ENCODE results near the gene PCDHGA6.
"Not testable (repeated sequence)": the region's sequence is repeated elsewhere in the genome, so short reads cannot be mapped to it uniquely, and the experiment has no call there.

The PCDHGA6 gene

DNA sequence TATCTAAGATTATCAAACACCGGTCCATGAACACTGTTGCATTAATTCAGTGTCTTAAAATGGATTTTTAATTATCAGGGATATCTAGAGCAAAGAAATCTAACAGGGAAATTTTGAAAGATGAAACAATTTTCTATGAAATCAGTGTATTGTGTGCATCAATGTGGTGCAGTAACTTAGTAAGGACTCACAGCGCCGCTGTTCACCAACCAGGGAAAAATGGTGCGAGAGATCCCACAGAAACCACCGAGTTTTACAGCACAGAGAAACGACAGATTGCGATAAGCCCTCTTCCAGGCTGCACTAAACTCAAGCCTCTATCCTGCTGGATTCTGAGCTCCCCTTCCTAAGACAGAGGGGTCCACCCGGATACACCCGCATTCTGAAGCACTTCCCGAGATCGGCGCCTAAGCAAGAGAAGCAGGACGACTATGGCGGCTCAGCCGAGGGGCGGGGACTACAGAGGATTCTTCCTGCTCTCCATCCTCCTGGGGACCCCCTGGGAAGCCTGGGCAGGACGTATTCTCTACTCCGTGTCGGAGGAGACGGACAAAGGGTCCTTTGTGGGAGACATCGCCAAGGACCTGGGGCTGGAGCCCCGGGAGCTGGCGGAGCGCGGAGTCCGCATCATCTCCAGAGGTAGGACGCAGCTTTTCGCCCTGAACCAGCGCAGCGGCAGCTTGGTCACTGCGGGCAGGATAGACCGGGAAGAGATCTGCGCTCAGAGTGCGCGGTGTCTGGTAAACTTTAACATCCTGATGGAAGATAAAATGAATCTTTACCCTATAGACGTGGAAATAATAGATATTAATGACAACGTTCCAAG is 9.0 kb downstream of the PCDHGA6 start, which contains the start of gene PCDHGA7:
TSS of gene PCDHGA7 (plus strand) at position 274 of the 826 bp plus-strand sequence. CDS start at position 432, 158 bp downstream.
- H3K4me3 ChIP-seq (IDR thresholded peaks at IDR 0.05; ENCODE audit: insufficient read depth, low read depth, low read length), result no peak within 1 kb of the TSS
- no peak within 1 kb of the TSS for H3K27ac ChIP-seq
- no peak within 1 kb of the TSS for H3K9ac ChIP-seq
- no peaks in the 10 kb centered on the region for H4K20me1 ChIP-seq (ENCODE audit: insufficient read depth)
- H3K27me3 ChIP-seq (ENCODE audit: insufficient read depth, low read depth), result no peaks in the 10 kb centered on the region
- H3K79me2 ChIP-seq (ENCODE audit: insufficient read depth, low read depth), result no peaks in the 10 kb centered on the region
- no peak for TF ChIP-seq CTCF (conservative IDR thresholded peaks at IDR 0.05; ENCODE audit: low read depth, low read length)
- no peaks in the 10 kb centered on the region for H3K36me3 ChIP-seq (ENCODE audit: insufficient read depth)
- no peak within 1 kb of the TSS for H3K4me2 ChIP-seq
- H2AFZ ChIP-seq (ENCODE audit: low read depth), result no peak within 1 kb of the TSS
- H3K4me1 ChIP-seq (ENCODE audit: low read depth, poor library complexity, severe bottlenecking), result no peaks in the 10 kb centered on the region

DNA sequence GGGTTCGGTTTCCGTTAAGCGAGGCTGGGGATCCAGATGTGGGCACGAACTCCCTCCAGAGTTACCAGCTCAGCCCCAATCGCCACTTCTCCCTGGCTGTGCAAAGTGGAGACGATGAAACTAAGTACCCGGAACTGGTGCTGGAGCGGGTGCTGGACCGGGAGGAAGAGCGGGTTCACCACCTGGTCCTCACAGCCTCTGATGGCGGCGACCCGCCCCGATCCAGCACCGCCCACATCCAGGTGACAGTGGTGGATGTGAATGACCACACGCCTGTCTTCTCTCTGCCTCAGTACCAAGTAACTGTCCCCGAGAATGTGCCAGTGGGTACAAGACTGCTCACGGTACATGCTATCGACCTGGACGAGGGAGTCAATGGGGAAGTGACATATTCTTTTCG is 9.7 kb downstream of the PCDHGA6 start:
- TF ChIP-seq CTCF (conservative IDR thresholded peaks at IDR 0.05; ENCODE audit: low read depth, low read length), result no peak
- Histone ChIP-seq H3K79me2 (ENCODE audit: insufficient read depth, low read depth) (no peaks in the 10 kb centered on the region), H3K4me3 (IDR thresholded peaks at IDR 0.05; ENCODE audit: insufficient read depth, low read depth, low read length) (no peak overlapping the region), H3K36me3 (ENCODE audit: insufficient read depth) (no peaks in the 10 kb centered on the region), H3K4me2 (no peak overlapping the region), H2AFZ (ENCODE audit: low read depth) (no peak overlapping the region), H4K20me1 (ENCODE audit: insufficient read depth) (no peaks in the 10 kb centered on the region), H3K27me3 (ENCODE audit: insufficient read depth, low read depth) (no peaks in the 10 kb centered on the region), H3K9ac (no peak overlapping the region), H3K4me1 (ENCODE audit: low read depth, poor library complexity, severe bottlenecking) (no peaks in the 10 kb centered on the region), H3K27ac (no peak overlapping the region)

GRCh38 chr5:141384471-141385267 is 11.0 kb downstream of the PCDHGA6 start:
- no peaks in the 10 kb centered on the region for H3K4me1 ChIP-seq (ENCODE audit: low read depth, poor library complexity, severe bottlenecking)
- H3K27me3 ChIP-seq (ENCODE audit: insufficient read depth, low read depth), result no peaks in the 10 kb centered on the region
- no peaks in the 10 kb centered on the region for H3K36me3 ChIP-seq (ENCODE audit: insufficient read depth)
- no peak overlapping the region for H3K4me3 ChIP-seq (IDR thresholded peaks at IDR 0.05; ENCODE audit: insufficient read depth, low read depth, low read length)
- H2AFZ ChIP-seq (ENCODE audit: low read depth), result no peak overlapping the region
- no peaks in the 10 kb centered on the region for H4K20me1 ChIP-seq (ENCODE audit: insufficient read depth)
- H3K4me2 ChIP-seq, result no peak overlapping the region
- no peak overlapping the region for H3K27ac ChIP-seq
- no peak overlapping the region for H3K9ac ChIP-seq
- TF ChIP-seq CTCF (conservative IDR thresholded peaks at IDR 0.05; ENCODE audit: low read depth, low read length), result no peak
- no peaks in the 10 kb centered on the region for H3K79me2 ChIP-seq (ENCODE audit: insufficient read depth, low read depth)

DNA sequence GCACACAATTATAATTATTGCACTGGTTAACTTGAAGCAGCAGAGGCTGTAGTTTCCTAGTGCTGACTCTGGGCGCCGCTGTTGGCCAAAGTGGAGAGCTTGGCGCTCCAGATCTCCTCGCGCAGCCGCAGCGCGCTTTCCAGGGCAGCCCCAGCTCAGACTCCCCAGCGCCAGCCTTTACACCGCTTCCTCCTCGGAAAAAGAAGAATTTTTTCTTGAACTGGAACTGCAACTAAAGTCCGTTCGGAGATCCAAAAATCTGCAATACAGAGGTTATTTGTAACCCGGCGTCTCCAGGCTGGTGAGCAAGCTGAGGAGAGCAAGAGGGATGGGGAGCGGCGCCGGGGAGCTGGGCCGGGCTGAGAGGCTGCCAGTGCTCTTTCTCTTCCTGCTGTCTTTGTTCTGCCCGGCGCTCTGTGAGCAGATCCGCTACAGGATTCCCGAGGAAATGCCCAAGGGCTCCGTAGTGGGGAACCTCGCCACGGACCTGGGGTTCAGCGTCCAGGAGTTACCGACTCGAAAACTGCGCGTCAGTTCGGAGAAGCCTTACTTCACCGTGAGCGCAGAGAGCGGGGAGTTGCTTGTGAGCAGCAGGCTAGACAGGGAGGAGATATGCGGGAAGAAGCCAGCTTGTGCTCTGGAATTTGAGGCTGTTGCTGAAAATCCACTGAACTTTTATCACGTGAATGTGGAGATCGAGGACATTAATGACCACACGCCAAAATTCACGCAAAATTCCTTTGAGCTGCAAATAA is 14.0 kb downstream of the PCDHGA6 start, which contains the start of gene PCDHGB4:
TSS of gene PCDHGB4 (plus strand) at position 142 of the 755 bp plus-strand sequence. CDS start at position 329, 187 bp downstream.
- not testable (repeated sequence) for H3K27ac ChIP-seq; H3K36me3 ChIP-seq (ENCODE audit: insufficient read depth); H3K9ac ChIP-seq; H3K4me2 ChIP-seq; H3K79me2 ChIP-seq (ENCODE audit: insufficient read depth, low read depth); H3K4me3 ChIP-seq (IDR thresholded peaks at IDR 0.05; ENCODE audit: insufficient read depth, low read depth, low read length); H3K27me3 ChIP-seq (ENCODE audit: insufficient read depth, low read depth); H2AFZ ChIP-seq (ENCODE audit: low read depth); H3K4me1 ChIP-seq (ENCODE audit: low read depth, poor library complexity, severe bottlenecking); H4K20me1 ChIP-seq (ENCODE audit: insufficient read depth)

Data from KMS-11 (cell line).